Measurements from ENCODE around the gene TBL1XR1.
"Not testable (repeated sequence)": the region's sequence is repeated elsewhere in the genome, so short reads cannot be mapped to it uniquely, and the experiment has no call there.

TBL1XR1 gene

GRCh38 chr3:177184602-177185001 is 12.7 kb downstream of the TBL1XR1 start:
- not testable (repeated sequence) for DNase-seq (ENCODE audit: low read depth, low spot score)

- DNase-seq (ENCODE audit: low read depth, low spot score) = no peak
Observed at GRCh38 chr3:177182352-177182751, 14.9 kb downstream of the TBL1XR1 start.

DNA sequence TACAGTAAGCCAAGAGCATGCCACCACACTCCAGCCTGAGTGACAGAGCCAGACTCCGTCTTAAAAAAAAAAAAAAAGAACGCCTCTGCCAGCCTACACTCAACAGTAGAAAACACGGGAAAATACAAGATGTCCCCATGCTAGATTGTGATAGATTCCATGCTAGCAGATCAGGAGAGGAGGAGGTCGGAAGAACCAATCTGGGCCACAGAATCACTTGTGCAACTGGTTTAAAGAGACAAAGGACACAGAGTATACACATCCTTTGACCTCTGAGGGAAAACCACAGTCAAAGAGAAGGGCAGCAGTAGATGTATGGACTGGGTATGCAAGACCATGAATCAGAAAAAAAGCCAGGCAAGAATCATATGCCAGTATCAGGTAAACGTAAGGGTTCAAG is 15.9 kb downstream of the TBL1XR1 start:
- no peak for DNase-seq (ENCODE audit: low read depth, low spot score)

GRCh38 chr3:177180506-177180905 is 16.8 kb downstream of the TBL1XR1 start:
- DNase-seq (ENCODE audit: low read depth, low spot score) = no peak

DNA sequence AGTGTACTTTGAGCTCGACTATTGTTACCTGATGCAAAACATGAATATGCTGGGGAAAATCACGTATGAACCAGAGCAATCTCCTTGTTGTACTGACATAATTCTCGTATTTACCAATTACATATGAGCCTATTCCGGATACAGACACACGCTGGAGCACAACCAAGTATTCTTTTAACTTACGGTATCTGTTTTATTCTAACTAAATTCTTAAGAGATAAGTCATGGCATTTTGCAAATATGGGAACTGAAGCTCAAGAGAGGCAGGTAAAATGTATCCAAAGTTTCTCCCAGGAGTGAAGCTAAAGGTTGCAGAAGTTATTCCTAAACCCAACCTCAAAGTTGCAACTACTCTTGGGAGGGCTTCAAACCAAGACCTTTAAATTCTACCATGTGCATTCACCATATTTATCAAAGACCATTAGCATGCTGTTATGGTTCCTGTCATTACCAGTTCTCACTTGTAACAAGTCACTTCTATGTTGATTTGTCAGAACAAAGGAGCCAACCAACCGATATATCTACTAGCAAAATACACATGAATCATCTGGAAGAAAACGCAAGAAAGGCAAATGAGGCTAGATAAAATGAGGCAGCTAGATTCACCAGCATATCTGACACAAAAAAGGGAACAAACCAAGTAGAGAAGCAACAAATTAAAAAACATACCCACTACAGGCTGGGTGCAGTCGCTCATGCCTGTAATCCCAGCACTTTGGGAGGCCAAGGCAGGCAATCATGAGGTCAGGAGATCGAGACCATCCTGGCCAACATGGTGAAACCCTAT is 17.8 kb downstream of the TBL1XR1 start:
- DNase-seq (ENCODE audit: low read depth, low spot score) = no peak

- no peak for DNase-seq (ENCODE audit: low read depth, low spot score)
Observed at GRCh38 chr3:177177749-177178221, 19.5 kb downstream of the TBL1XR1 start.

GRCh38 chr3:177174607-177175170 is 22.6 kb downstream of the TBL1XR1 start:
- DNase-seq (ENCODE audit: low read depth, low spot score) = no peak

GRCh38 chr3:177169936-177170722 is 27.2 kb downstream of the TBL1XR1 start:
- no peak for DNase-seq (ENCODE audit: low read depth, low spot score)

DNA sequence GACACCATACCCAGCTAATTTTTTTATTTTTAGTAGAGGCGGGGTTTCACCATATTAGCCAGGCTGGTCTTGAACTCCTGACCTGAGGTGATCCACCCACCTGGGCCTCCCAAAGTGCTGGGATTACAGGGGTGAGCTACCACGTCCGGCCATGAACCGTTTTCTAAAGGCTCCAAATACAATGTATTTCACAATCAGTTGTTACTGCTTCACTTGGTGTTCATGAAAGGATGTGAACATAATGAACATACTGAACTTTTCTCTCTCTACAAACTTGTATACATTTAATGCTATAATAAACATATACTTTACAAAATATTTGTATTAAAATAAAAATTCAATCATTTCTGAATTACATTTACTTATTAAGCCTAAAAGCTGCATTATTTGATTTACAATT is 28.9 kb downstream of the TBL1XR1 start:
- DNase-seq (ENCODE audit: low read depth, low spot score) = no peak

GRCh38 chr3:177162742-177163141 is 34.5 kb downstream of the TBL1XR1 start:
- no peak for DNase-seq (ENCODE audit: low read depth, low spot score)

DNA sequence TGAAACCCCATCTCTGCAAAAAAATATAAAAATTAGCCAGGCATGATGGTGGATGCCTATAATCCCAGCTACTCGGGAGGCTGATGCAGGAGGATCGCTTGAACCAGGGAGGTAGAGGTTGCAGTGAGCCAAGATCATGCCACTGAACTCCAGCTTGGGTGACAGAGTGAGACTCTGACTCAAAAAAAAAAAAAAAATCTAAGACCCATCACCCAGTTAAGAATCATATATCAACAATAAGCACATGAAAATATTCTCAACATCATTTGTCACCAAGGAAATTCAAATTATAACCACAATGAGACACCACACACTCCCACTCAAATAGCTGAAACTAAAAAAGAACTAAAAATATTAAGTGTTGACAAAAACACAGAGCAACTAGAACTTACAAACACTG is 35.7 kb downstream of the TBL1XR1 start:
- not testable (repeated sequence) for DNase-seq (ENCODE audit: low read depth, low spot score)

DNA sequence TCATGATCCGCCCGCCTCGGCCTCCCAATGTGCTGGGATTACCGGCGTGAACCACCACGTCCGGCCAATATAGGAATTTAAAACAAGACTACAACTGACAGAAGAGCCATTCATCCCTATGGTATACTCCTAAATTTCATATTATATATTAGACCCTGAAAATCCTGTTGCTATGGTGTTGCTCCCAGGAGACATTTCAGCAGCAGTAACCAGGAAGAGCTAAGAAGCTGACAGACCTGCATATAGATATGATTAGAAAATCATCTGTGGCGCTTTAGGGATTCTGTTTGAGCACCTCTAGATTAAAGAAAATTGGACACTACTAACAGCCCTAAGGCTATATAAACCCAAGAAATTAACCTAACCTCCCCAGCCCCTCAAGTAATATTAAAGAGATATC is 38.8 kb downstream of the TBL1XR1 start:
- no peak for DNase-seq (ENCODE audit: low read depth, low spot score)

GRCh38 chr3:177157492-177157891 is 39.8 kb downstream of the TBL1XR1 start:
- DNase-seq (ENCODE audit: low read depth, low spot score) = no peak

DNA sequence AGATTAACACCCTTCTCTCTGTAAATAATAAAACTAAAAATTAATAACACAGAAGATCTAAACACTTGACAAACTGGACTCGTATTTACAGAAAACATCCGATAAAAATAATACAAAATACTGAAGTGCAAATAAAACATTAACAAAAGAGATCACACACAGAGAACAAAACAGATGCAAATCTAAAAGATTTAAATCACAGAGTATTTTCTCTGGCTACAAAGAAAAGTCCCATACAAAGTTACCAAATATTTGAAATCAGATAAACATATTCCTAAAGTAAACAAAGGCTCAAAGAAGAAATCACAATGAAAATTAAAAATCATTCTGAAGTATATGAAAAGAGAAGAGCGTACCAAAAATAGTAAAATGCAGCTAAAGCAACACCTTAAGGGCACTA is 42.5 kb downstream of the TBL1XR1 start:
- DNase-seq (ENCODE audit: low read depth, low spot score) = no peak

DNA sequence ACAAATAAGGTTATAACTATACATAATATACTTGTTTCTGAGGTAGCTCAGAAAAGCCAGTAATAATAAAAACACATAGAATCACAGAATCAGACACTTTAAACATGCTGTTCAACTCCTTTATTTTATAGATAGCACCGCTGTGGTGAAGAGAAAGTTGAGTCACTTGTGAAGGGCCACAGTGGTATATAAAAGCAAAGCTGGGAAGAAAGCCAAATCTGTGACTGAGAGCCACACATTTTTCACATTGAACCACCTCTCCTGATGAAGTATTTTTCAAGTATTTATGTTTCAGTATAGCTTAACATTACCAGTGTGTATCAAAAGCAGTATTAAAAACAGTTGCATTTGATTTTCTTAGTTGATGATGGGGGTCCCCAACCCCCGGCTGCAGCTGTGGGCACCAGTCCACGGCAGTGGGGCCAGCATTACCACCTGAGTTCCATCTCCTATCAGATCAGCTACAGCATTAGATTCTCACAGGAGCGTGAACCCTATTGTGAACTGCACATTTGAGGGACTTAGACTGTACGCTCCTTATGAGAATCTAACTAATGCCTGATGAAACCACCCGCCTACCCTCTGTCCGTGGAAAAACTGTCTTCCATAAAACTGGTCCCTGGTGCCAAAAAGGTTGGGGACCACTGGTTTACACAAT is 46.2 kb downstream of the TBL1XR1 start:
- no peak for DNase-seq (ENCODE audit: low read depth, low spot score)

DNA sequence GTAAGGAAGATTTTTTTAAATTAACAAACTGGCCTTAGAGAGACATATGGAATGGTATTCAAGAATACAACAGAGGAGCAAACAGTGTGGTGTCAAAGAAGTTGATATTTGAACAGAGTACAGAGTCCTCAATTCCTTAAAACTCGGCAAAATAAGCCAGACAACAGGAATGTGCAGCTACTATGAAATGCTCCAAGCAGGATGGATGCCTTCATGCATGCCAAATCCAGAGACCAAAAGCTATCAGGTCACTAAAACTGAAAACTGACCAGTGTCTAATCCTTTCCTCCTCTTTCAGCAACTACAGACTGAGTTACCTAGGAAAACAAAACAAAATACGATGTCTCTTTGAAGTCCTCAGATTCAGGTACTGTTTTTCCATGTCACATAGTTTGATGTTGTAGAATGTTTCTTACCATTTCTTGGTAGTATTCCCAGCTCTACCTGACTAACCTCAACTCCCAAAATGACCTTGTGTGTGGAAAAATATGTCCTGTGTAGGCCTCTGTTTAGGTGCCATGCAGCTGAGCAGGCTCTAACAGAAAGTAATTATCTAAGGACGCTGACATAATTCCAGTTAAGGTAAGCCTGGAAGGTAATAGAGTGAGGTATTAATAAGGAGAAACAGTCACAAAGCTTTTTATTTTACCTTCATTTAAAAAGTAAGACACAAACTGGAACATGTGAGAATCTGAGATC is 46.9 kb downstream of the TBL1XR1 start:
- DNase-seq (ENCODE audit: low read depth, low spot score) = no peak

DNA sequence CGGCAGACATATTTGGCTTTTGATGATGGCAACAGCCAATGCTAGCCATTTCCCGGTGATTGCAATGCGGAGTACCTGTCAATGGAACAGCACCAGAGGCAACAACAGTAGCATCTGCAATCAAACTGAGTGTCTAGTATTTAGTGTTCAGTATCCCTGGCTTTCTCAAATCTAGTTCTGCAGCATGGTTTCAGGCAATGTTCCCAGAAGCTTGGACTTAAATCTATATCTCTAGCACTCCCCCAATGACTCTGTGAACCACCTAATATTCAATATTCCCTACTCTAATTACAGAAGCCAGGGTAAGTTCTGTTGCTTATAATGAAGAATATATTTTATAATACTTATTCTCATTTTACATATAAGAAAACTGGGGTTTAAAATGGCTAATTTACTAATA is 48.2 kb downstream of the TBL1XR1 start:
- no peak for DNase-seq (ENCODE audit: low read depth, low spot score)

GRCh38 chr3:177147790-177148189 is 49.5 kb downstream of the TBL1XR1 start:
- DNase-seq (ENCODE audit: low read depth, low spot score) = no peak

DNA sequence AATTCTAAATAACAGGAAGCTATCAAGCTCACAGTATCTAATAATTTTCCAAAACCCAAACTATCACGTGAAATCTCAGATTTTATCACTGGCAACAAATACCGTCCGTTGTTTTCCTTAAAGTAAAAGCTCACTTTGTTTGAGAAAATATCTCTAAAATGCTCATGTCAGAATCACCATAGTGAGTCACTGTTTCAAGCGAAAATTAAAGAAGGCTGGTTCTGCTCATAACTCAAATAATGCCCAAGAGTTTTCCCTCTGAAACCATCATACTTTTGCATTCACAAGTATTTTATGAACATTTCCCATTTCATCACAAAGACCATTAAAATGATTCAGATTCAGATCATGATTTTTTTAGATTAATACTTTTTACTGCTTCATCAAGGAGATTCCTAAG is 50.6 kb downstream of the TBL1XR1 start:
- DNase-seq (ENCODE audit: low read depth, low spot score) = no peak

DNA sequence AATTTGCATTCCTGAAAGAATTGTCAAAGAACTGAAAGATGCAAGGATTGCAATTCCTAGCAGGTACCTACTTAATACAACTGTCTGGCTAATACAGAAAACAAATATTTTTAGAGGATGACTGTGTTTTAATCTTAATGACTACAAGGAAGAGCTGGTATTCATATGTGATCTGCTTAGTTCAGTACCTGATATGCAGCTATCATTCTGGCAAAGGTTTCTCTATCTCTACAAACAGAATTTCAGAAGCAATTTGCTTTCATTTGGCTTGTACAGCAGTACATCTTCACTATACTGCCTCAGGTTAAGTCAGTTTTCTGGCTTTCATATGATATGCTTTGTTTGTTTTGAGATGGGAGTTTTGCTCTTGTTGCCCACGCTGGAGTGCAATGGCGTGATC is 51.3 kb downstream of the TBL1XR1 start:
- DNase-seq (ENCODE audit: low read depth, low spot score) = no peak

DNA sequence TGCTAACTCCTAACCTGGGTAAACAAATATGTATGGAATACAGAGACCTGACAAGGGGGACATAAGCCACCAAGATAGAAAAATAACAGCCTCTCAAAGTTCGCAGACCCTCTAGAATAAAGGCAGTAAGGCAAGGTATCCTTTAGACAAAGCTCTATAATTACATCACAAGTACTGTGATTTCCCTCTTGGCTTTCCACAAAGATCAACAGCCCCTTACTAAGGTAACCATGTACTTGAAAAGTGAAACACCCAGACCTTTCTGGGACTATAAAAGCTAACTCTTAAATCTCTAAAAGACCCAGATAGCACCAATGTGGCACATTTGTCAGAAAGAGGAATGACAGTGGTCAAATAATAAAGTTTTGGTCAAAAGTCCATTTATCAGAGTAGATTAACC is 51.9 kb downstream of the TBL1XR1 start:
- no peak for DNase-seq (ENCODE audit: low read depth, low spot score)

All from iPS DF 19.7 (cell line).